ENCODE measurements around the gene ASMTL. TPM values are rescaled to one million over a fixed set of nuclear protein-coding genes. Genes with fewer than 3 reads are reported as not detected.
A peak's percentile ranks its signal among the peaks of the same experiment; 100 is the strongest.

ASMTL gene
- total and polyA plus RNA-seq, 4 donors, result 26.7 to 56.1 (median 31.8) TPM

GRCh38 chrX:1421433-1422134 is 31.1 kb downstream of the ASMTL start:
- Histone ChIP-seq H3K27me3 (ENCODE audit: control insufficient read depth in 1 of 2, insufficient read depth in 2 of 2, low read length in 1 of 2) (no peaks in the 10 kb centered on the region), H3K36me3 (ENCODE audit: control insufficient read depth in 1 of 2, insufficient read depth in 2 of 2, low read length in 1 of 2) (peaks cover 2 to 10% of the 10 kb centered on the region in 2 donors), H3K9me3 (ENCODE audit: control insufficient read depth, low read length) (peaks cover 4% of the 10 kb centered on the region), H3K27ac (ENCODE audit: low read depth in 1 of 2, low read length in 2 of 2) (no peak overlapping the region), H3K4me3 (ENCODE audit: low read length in 2 of 2) (no peak overlapping the region), H3K4me1 (ENCODE audit: control insufficient read depth in 1 of 2, insufficient read depth in 2 of 2, low read length in 2 of 2) (no peaks in the 10 kb centered on the region)
- intact Hi-C loops (cut with DNase I), result no loop called here
- peak; percentile 10 to 32 for DNase-seq
- ATAC-seq (ENCODE audit: low FRiP score), result no peak
- 96 to 97% methylated on average over 19 of the region's 19 CpGs for WGBS, 2 donors

- Histone ChIP-seq H3K4me3 (ENCODE audit: low read length in 2 of 2) (no peak overlapping the region), H3K4me1 (ENCODE audit: control insufficient read depth in 1 of 2, insufficient read depth in 2 of 2, low read length in 2 of 2) (no peaks in the 10 kb centered on the region), H3K9me3 (ENCODE audit: control insufficient read depth, low read length) (peaks cover 4% of the 10 kb centered on the region), H3K27me3 (ENCODE audit: control insufficient read depth in 1 of 2, insufficient read depth in 2 of 2, low read length in 1 of 2) (no peaks in the 10 kb centered on the region), H3K36me3 (ENCODE audit: control insufficient read depth in 1 of 2, insufficient read depth in 2 of 2, low read length in 1 of 2) (peaks cover 2 to 11% of the 10 kb centered on the region in 2 donors), H3K27ac (ENCODE audit: low read depth in 1 of 2, low read length in 2 of 2) (no peak overlapping the region)
- intact Hi-C loops (cut with DNase I), result no loop called here
- peak; percentile 35 to 63 for DNase-seq
- WGBS, 2 donors, result 63 to 67% methylated on average over 14 of the region's 14 CpGs
- no peak for ATAC-seq (ENCODE audit: low FRiP score)
Observed at GRCh38 chrX:1420371-1420770, 32.3 kb downstream of the ASMTL start.

DNA sequence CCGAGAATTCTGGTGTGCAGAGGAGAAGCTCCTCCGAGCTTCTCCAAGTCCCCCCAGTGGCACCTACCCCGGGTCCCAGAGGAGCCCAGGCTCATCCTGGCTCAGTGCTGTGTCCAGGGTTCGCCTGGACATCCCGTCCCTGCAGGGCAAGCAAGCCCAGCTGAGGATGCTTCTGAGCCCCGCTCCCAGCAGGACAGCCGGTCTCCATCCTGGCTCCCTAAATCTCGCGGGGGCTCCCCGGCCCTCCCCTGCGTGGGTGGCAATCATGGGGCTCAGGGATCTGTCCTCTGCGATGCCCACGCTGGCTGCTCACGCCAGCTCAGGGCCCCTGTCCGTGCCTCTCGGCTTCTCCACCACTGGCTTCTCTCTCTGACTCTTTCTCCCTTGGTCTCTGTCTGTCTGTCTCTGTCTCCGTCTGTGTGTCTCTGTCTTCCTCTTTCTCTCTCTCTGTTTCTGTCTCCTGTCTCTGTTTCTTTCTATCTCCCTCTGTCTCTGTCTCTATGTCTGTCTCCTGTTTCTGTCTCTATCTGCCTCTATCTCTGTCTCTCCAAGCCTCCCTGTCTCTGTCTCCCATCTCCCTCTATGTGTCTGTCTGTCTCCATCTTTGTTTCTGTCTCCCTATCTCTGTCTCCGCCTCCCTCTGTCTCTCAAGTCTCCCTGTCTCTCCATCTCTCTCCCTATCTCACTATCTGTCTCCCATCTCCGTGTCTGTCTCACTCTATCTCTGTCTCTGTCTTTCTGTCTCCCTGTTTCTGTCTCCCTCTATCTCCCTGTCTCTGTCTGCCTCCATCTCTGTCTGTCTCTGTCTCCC is 33.0 kb downstream of the ASMTL start:
- intact Hi-C loops (cut with DNase I), result no loop called here
- Histone ChIP-seq H3K27ac (ENCODE audit: low read depth in 1 of 2, low read length in 2 of 2) (no peak overlapping the region), H3K9me3 (ENCODE audit: control insufficient read depth, low read length) (peaks cover 4% of the 10 kb centered on the region), H3K27me3 (ENCODE audit: control insufficient read depth in 1 of 2, insufficient read depth in 2 of 2, low read length in 1 of 2) (no peaks in the 10 kb centered on the region), H3K36me3 (ENCODE audit: control insufficient read depth in 1 of 2, insufficient read depth in 2 of 2, low read length in 1 of 2) (peaks cover 2 to 8% of the 10 kb centered on the region in 2 donors), H3K4me3 (ENCODE audit: low read length in 2 of 2) (no peak overlapping the region), H3K4me1 (ENCODE audit: control insufficient read depth in 1 of 2, insufficient read depth in 2 of 2, low read length in 2 of 2) (no peaks in the 10 kb centered on the region)
- ATAC-seq (ENCODE audit: low FRiP score), result no peak
- 89 to 90% methylated on average over 19 of the region's 19 CpGs for WGBS, 2 donors
- peak; percentile 37 to 59 for DNase-seq

DNA sequence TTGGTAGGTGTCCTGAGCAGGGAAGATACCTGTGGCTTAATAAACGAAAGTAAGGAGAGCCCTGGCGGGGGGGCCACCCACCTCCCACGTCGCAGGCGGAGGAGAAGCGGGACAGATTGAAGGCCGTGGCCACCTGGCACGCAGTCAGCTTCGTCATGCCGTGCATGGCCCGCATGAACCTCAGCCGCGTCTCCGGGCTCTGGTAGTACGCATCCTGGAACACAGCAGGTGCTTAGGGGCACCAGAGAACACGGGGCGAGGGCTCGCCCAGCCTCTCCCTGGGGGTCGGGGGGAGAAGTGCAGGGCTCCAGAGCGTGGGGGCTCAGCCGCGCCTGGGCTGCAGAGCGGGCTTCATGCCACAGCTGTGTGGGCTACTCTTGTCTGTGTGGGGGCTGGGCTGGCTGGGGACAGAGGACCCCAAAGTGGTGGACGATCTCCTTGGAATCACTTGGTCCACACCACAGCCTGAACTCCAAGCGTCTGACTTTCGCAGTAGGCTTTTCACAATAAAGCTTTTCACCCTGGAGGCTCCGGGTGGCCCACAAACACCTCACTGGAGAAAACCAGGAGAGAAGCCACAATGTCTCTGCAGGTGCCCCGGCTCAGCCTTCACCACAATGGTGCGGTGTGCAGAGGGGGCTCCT is 33.7 kb downstream of the ASMTL start:
- H3K27me3 ChIP-seq (ENCODE audit: control insufficient read depth in 1 of 2, insufficient read depth in 2 of 2, low read length in 1 of 2), result no peaks in the 10 kb centered on the region

DNA sequence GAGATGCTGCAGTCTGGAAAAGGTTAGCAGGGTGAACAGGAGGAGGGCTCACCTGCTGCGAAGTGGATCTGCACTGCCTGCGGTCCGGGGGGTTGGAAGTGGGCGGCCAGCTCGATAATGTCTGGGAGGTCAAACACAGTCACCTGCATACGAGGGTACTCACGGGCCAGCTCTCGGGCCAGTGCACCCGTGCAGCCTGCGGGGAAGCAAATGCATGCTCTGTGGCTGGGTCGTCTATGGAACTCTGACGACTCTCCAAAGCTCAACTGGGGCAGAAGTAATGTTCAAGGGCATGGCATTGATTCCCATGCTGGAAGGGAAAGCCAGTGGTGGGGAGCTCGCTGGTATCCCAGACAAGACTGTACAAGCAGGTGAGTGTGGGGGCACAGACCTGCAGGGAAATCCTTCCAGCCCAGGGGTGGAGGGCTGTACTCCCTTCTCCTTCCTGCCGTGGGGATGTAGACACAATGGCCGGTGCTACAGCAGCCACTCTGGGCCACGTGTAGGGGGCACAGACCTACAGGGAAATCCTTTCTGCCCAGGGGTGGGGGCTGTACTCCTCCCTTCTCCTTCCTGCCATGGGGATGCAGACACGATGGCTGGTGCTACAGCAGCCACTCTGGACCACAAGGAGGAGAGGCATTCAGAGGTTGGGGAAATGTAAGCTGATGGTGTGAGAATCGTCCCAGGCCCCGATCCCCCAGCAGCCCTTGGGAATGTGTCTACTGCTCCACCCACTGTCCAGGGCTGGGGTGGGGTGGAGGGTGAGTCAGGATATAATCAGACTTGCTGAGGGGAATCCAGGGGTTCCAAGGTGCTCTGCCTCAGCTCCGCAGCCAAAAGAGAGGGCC is 34.6 kb downstream of the ASMTL start:
- Histone ChIP-seq H3K4me3 (ENCODE audit: low read length in 2 of 2) (no peak overlapping the region), H3K9me3 (ENCODE audit: control insufficient read depth, low read length) (peaks cover 3% of the 10 kb centered on the region), H3K27ac (ENCODE audit: low read depth in 1 of 2, low read length in 2 of 2) (no peak overlapping the region), H3K4me1 (ENCODE audit: control insufficient read depth in 1 of 2, insufficient read depth in 2 of 2, low read length in 2 of 2) (no peaks in the 10 kb centered on the region), H3K36me3 (ENCODE audit: control insufficient read depth in 1 of 2, insufficient read depth in 2 of 2, low read length in 1 of 2) (peaks cover 2 to 8% of the 10 kb centered on the region in 2 donors), H3K27me3 (ENCODE audit: control insufficient read depth in 1 of 2, insufficient read depth in 2 of 2, low read length in 1 of 2) (no peaks in the 10 kb centered on the region)
- peak; percentile 35 to 48 for DNase-seq
- WGBS, 2 donors, result 95 to 97% methylated on average over 17 to 20 of the region's 20 CpGs
- intact Hi-C loops (cut with DNase I), result no loop called here
- no peak for ATAC-seq (ENCODE audit: low FRiP score)

More for the DNA sequence above, 33.7 kb downstream of the ASMTL start:
- H3K36me3 ChIP-seq (ENCODE audit: control insufficient read depth in 1 of 2, insufficient read depth in 2 of 2, low read length in 1 of 2), result peaks cover 2 to 8% of the 10 kb centered on the region in 2 donors
- no peaks in the 10 kb centered on the region for H3K4me1 ChIP-seq (ENCODE audit: control insufficient read depth in 1 of 2, insufficient read depth in 2 of 2, low read length in 2 of 2)
- DNase-seq, result peak; percentile 47 to 66
- intact Hi-C loops (cut with DNase I), result no loop called here
- no peak overlapping the region for H3K4me3 ChIP-seq (ENCODE audit: low read length in 2 of 2)
- WGBS, 2 donors, result 92 to 94% methylated on average over 29 of the region's 29 CpGs
- no peak for ATAC-seq (ENCODE audit: low FRiP score)
- H3K27ac ChIP-seq (ENCODE audit: low read depth in 1 of 2, low read length in 2 of 2), result no peak overlapping the region
- peaks cover 4% of the 10 kb centered on the region for H3K9me3 ChIP-seq (ENCODE audit: control insufficient read depth, low read length)

GRCh38 chrX:1416965-1417760 is 35.5 kb downstream of the ASMTL start:
- H3K4me1 ChIP-seq (ENCODE audit: control insufficient read depth in 1 of 2, insufficient read depth in 2 of 2, low read length in 2 of 2), result no peaks in the 10 kb centered on the region
- no peak overlapping the region for H3K27ac ChIP-seq (ENCODE audit: low read depth in 1 of 2, low read length in 2 of 2)
- WGBS, 2 donors, result 76 to 86% methylated on average over 14 of the region's 14 CpGs
- intact Hi-C loops (cut with DNase I), result no loop called here
- peak; percentile 4 to 27 for DNase-seq
- no peak overlapping the region for H3K4me3 ChIP-seq (ENCODE audit: low read length in 2 of 2)
- H3K27me3 ChIP-seq (ENCODE audit: control insufficient read depth in 1 of 2, insufficient read depth in 2 of 2, low read length in 1 of 2), result no peaks in the 10 kb centered on the region
- peaks cover 2 to 6% of the 10 kb centered on the region in 2 donors for H3K36me3 ChIP-seq (ENCODE audit: control insufficient read depth in 1 of 2, insufficient read depth in 2 of 2, low read length in 1 of 2)
- ATAC-seq (ENCODE audit: low FRiP score), result no peak
- peaks cover 2% of the 10 kb centered on the region for H3K9me3 ChIP-seq (ENCODE audit: control insufficient read depth, low read length)

- intact Hi-C loops (cut with DNase I), result no loop called here
Observed at GRCh38 chrX:1416327-1416784, 36.4 kb downstream of the ASMTL start.

More at GRCh38 chrX:1416327-1416784, 36.4 kb downstream of the ASMTL start:
- no peak overlapping the region for H3K27ac ChIP-seq (ENCODE audit: low read depth in 1 of 2, low read length in 2 of 2)
- H3K9me3 ChIP-seq (ENCODE audit: control insufficient read depth, low read length), result no peaks in the 10 kb centered on the region
- DNase-seq (peak; percentile 9 to 13), ATAC-seq (ENCODE audit: low FRiP score) (no peak)
- no peaks in the 10 kb centered on the region for H3K4me1 ChIP-seq (ENCODE audit: control insufficient read depth in 1 of 2, insufficient read depth in 2 of 2, low read length in 2 of 2)
- peaks cover 0 to 2% of the 10 kb centered on the region in 2 donors for H3K36me3 ChIP-seq (ENCODE audit: control insufficient read depth in 1 of 2, insufficient read depth in 2 of 2, low read length in 1 of 2)
- 70 to 80% methylated on average over 15 of the region's 15 CpGs for WGBS, 2 donors
- no peaks in the 10 kb centered on the region for H3K27me3 ChIP-seq (ENCODE audit: control insufficient read depth in 1 of 2, insufficient read depth in 2 of 2, low read length in 1 of 2)
- H3K4me3 ChIP-seq (ENCODE audit: low read length in 2 of 2), result no peak overlapping the region

All from aorta (tissue), 5 donors.